OCI-LY7 (cell line): Measurements from ENCODE around the gene NAPA. TPM values are rescaled to one million over a fixed set of nuclear protein-coding genes. Genes with fewer than 3 reads are reported as not detected.

Experiments
- BruUV-seq: library from RNA; stranded (reverse); fragments of 400-500 nt; replicated peaks from 2 replicates; lab custom pipeline; 2021; lab: Mats Ljungman, UMichigan
- CTCF ChIA-PET: fragments of 300-600 bp; sonication (Branson Sonifier 250); formaldehyde crosslinking; loops from one replicate; lab custom pipeline; 2022; ENCODE audit warnings: antibody characterized with exemption; ENCODE audit not compliant: unreplicated experiment; lab: Charles Lee
- POLR2A ChIA-PET: fragments of 300-600 bp; sonication (Branson Sonifier 250); formaldehyde crosslinking; loops from one replicate; lab custom pipeline; 2022; ENCODE audit warnings: antibody characterized with exemption; lab: Charles Lee
- DNase-seq: peaks from one replicate; pipeline ENCODE4 v3.0.0-alpha.2; 2015; ENCODE audit warnings: low spot score
- H2AFZ ChIP-seq: fragments of 200-600 bp; sonication (generic), shearing (Covaris generic); 2 replicates; pipeline ENCODE4 v1.6.1; 2014; ENCODE audit warnings: mild to moderate bottlenecking, antibody characterized with exemption, low read length, moderate library complexity
- H3K27ac ChIP-seq: fragments of 200-600 bp; sonication (generic); 2 replicates; pipeline ENCODE4 v1.5.1; 2014; ENCODE audit warnings: mixed run types, low read depth, mild to moderate bottlenecking, moderate library complexity, low read length, inconsistent platforms; ENCODE audit not compliant: poor library complexity, severe bottlenecking
- H3K36me3 ChIP-seq: fragments of 200-600 bp; sonication (generic); 2 replicates; pipeline ENCODE4 v1.6.1; 2014; ENCODE audit warnings: mild to moderate bottlenecking, antibody characterized with exemption, low read length, moderate library complexity, mixed read lengths; ENCODE audit not compliant: insufficient read depth
- H3K4me1 ChIP-seq: fragments of 200-600 bp; sonication (generic); 2 replicates; pipeline ENCODE4 v1.5.1; 2014; ENCODE audit warnings: mild to moderate bottlenecking, low read length; ENCODE audit not compliant: insufficient read depth, poor library complexity, severe bottlenecking
- H3K4me2 ChIP-seq: fragments of 200-600 bp; sonication (generic); 2 replicates; pipeline ENCODE4 v1.6.1; 2014; ENCODE audit warnings: mild to moderate bottlenecking, low read length
- H3K4me3 ChIP-seq: fragments of 200-600 bp; sonication (generic); 2 replicates; pipeline ENCODE4 v1.5.1; 2014; ENCODE audit warnings: mild to moderate bottlenecking, low read depth, low read length; ENCODE audit not compliant: poor library complexity, severe bottlenecking
- H3K79me2 ChIP-seq: fragments of 200-600 bp; sonication (generic); 2 replicates; pipeline ENCODE4 v1.6.1; 2016; ENCODE audit warnings: low read depth, mild to moderate bottlenecking, low read length, moderate library complexity, mixed read lengths; ENCODE audit not compliant: insufficient read depth
- H3K9me2 ChIP-seq: fragments of 200-600 bp; sonication (generic); 2 replicates; pipeline ENCODE4 v1.6.1; 2016; ENCODE audit warnings: mild to moderate bottlenecking, low read length, mixed read lengths; ENCODE audit not compliant: insufficient read depth
- H3K9me3 ChIP-seq: fragments of 200-600 bp; sonication (generic); 2 replicates; pipeline ENCODE4 v1.6.1; 2014; ENCODE audit warnings: mild to moderate bottlenecking, mixed run types, low read length, mixed read lengths
- H4K20me1 ChIP-seq: fragments of 200-600 bp; sonication (generic); 2 replicates; pipeline ENCODE4 v1.6.1; 2014; ENCODE audit warnings: mild to moderate bottlenecking, antibody characterized with exemption, low read length, moderate library complexity, mixed read lengths; ENCODE audit not compliant: insufficient read depth
- EZH2phosphoT487 ChIP-seq: fragments of 200-600 bp; sonication (generic); IDR thresholded peaks from 2 replicates; pipeline ENCODE4 v1.6.1; 2018; ENCODE audit warnings: low read depth, borderline replicate concordance, mild to moderate bottlenecking, mixed run types, antibody characterized with exemption, low read length, moderate library complexity, mixed read lengths
- intact Hi-C: fragments of 100-400 bp; cut with micrococcal nuclease; formaldehyde crosslinking; loops from one replicate; pipeline ENCODE4 v1.10.0; 2022; ENCODE audit not compliant: unreplicated experiment
- total RNA-seq, 2 experiments: library from RNA; depleted of rRNA in 1 of 2; stranded (reverse); fragments of >200 nt in 1 of 2; shearing (Covaris generic) in 1 of 2; gene quantifications; 2 replicates each; pipeline ENCODE4 v1.2.3, GENCODE V29; 2014 to 2022
- TF ChIP-seq, protein P1 (sequence below): fragments of 200-600 bp; sonication (generic); conservative IDR thresholded peaks from 2 replicates; pipeline ENCODE4 v1.5.1; 2014; ENCODE audit warnings: mild to moderate bottlenecking, antibody characterized with exemption, low read length, moderate library complexity, mixed read lengths

Gene NAPA
- total RNA-seq, 2 experiments from 2014 or later: 56.5 to 71.4 TPM

- DNase-seq: peak; percentile 67
- Histone ChIP-seq H3K36me3 (no peaks in the 10 kb centered on the region), H3K9me2 (no peaks in the 10 kb centered on the region), H2AFZ (peak overlapping the region; percentile 74), H3K79me2 (no peaks in the 10 kb centered on the region), H4K20me1 (no peaks in the 10 kb centered on the region), H3K4me1 (peaks cover 18% of the 10 kb centered on the region), H3K4me3 (no peak overlapping the region), H3K27ac (no peak overlapping the region), H3K9me3 (no peaks in the 10 kb centered on the region), H3K4me2 (no peak overlapping the region)
- no peak for TF ChIP-seq EZH2phosphoT487
- TF ChIP-seq, protein P1, sequence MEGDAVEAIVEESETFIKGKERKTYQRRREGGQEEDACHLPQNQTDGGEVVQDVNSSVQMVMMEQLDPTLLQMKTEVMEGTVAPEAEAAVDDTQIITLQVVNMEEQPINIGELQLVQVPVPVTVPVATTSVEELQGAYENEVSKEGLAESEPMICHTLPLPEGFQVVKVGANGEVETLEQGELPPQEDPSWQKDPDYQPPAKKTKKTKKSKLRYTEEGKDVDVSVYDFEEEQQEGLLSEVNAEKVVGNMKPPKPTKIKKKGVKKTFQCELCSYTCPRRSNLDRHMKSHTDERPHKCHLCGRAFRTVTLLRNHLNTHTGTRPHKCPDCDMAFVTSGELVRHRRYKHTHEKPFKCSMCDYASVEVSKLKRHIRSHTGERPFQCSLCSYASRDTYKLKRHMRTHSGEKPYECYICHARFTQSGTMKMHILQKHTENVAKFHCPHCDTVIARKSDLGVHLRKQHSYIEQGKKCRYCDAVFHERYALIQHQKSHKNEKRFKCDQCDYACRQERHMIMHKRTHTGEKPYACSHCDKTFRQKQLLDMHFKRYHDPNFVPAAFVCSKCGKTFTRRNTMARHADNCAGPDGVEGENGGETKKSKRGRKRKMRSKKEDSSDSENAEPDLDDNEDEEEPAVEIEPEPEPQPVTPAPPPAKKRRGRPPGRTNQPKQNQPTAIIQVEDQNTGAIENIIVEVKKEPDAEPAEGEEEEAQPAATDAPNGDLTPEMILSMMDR: peak; percentile 70
- ChIA-PET POLR2A (interaction anchor here (0.6 kb wide), 1 partner anchor 329 kb away, joined by 3 read pairs; no protein-coding TSS in a partner anchor), CTCF (interaction anchor here (0.5 to 1.0 kb wide), 2 partner anchors 19 to 82 kb away, joined by 4 read pairs; no protein-coding TSS in a partner anchor)
- intact Hi-C loops: loop anchor here (2.0 kb wide), 1 partner anchor 158 kb away; no protein-coding TSS in a partner anchor
- BruUV-seq: no TSS peak
These were observed 25.9 kb upstream of the NAPA start for GRCh38 chr19:47540748-47541147.

- Histone ChIP-seq H3K4me1 (peaks cover 18% of the 10 kb centered on the region), H2AFZ (peak overlapping the region; percentile 43; the same call in 1 of the 2 replicates), H3K36me3 (no peaks in the 10 kb centered on the region), H4K20me1 (no peaks in the 10 kb centered on the region), H3K4me2 (no peak overlapping the region), H3K4me3 (no peak overlapping the region), H3K9me2 (no peaks in the 10 kb centered on the region), H3K79me2 (no peaks in the 10 kb centered on the region), H3K9me3 (no peaks in the 10 kb centered on the region), H3K27ac (no peak overlapping the region)
- intact Hi-C loops: loop anchor here (2.0 kb wide), 1 partner anchor 159 kb away; no protein-coding TSS in a partner anchor
- ChIA-PET POLR2A (no interaction called here), CTCF (no interaction called here)
- BruUV-seq: no TSS peak
- DNase-seq: no peak
- TF ChIP-seq EZH2phosphoT487: no peak
- TF ChIP-seq, protein P1: no peak
These were observed 25.0 kb upstream of the NAPA start for GRCh38 chr19:47539747-47540311.

DNA sequence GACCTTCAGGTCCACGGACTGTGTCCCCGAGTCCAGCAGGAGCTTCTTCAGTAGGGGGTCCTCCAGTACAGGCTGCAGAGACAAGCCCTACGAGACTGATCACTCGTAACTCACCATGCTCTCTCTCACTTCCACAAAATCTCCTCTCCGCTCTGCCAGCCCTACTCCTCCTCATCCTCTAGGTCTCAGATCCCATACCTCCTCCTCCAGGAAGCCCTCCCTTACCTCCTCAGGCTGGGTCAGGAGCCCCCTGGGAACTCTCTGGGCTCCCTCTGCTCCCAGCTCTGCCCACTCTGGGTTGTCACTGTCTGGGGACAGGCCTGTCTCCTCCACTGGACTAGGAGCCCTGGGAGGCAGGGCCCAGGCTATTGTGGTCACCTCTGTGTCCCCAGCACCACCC lies 23.9 kb upstream of the NAPA start:
- CTCF ChIA-PET: no interaction called here

More for the DNA sequence above, 23.9 kb upstream of the NAPA start:
- POLR2A ChIA-PET: no interaction called here
- Histone ChIP-seq H3K4me2 (no peak overlapping the region), H3K4me3 (no peak overlapping the region), H3K36me3 (no peaks in the 10 kb centered on the region), H3K4me1 (peaks cover 18% of the 10 kb centered on the region), H4K20me1 (no peaks in the 10 kb centered on the region), H3K79me2 (no peaks in the 10 kb centered on the region), H3K27ac (no peak overlapping the region), H2AFZ (no peak overlapping the region), H3K9me2 (no peaks in the 10 kb centered on the region), H3K9me3 (no peaks in the 10 kb centered on the region)
- TF ChIP-seq, protein P1: no peak
- no peak for TF ChIP-seq EZH2phosphoT487
- intact Hi-C loops: no loop called here
- no TSS peak for BruUV-seq
- DNase-seq: no peak
